ENCODE data around the gene ERF. TPM values are rescaled to one million over a fixed set of nuclear protein-coding genes. Genes with fewer than 3 reads are reported as not detected.
A peak's percentile ranks its signal among the peaks of the same experiment; 100 is the strongest.

The ERF gene
- total RNA-seq: 10 to 100 TPM; 38.5 to 39.9 TPM
- 1 to 10 TPM; 2.7 to 3.7 TPM for polyA plus RNA-seq

GRCh38 chr19:42254850-42255765 lies at the start of gene ERF:
Gene ERF (minus strand): TSS chr19:42255128. CDS start chr19:42254999, 129 bp downstream.
- Histone ChIP-seq H3K27me3 (ENCODE audit: insufficient read depth, low read length) (no peaks in the 10 kb centered on the region), H3K27ac (ENCODE audit: low read depth, low read length) (peak within 1 kb of the TSS; percentile 93), H3K36me3 (ENCODE audit: insufficient read depth, low read length) (no peaks in the 10 kb centered on the region), H3K4me3 (ENCODE audit: low read length in 2 of 2) (peak within 1 kb of the TSS; percentile 69 to 90), H3K4me1 (ENCODE audit: insufficient read depth, low read length) (peaks cover 35% of the 10 kb centered on the region), H3K9me3 (ENCODE audit: control insufficient read depth in 1 of 2, low read length in 2 of 2) (no peaks in the 10 kb centered on the region)
- peak within 1 kb of the TSS; percentile 81 to 88 (median 86) for H3K27ac Mint-ChIP-seq
- H3K4me1 Mint-ChIP-seq: peaks cover 12 to 40% (median 27%) of the 10 kb centered on the region in 4 donors
- ChIA-PET POLR2A (ENCODE audit: partially characterized antibody) (interaction anchor here (0.9 to 1.7 kb wide), 11 partner anchors 11 to 47 kb away, joined by 3 to 22 read pairs (median 4); partner anchors contain the start of genes CIC, GSK3A and PAFAH1B3), CTCF (ENCODE audit: partially characterized antibody) (interaction anchor here (1.2 to 1.3 kb wide), 2 partner anchors 12 to 24 kb away, joined by 4 to 6 read pairs; partner anchors contain the start of gene GSK3A)
- H3K9me3 Mint-ChIP-seq: no peaks in the 10 kb centered on the region
- H3K36me3 Mint-ChIP-seq: peaks cover 0 to 13% of the 10 kb centered on the region in 2 donors
- H3K27me3 Mint-ChIP-seq: peaks cover 3 to 4% of the 10 kb centered on the region in 2 donors
- H3K4me3 Mint-ChIP-seq: peak within 1 kb of the TSS; percentile 76 to 88 (median 82)
- intact Hi-C loops (cut with micrococcal nuclease): loop anchor here (1.0 to 2.0 kb wide), 7 partner anchors 11 to 70 kb away; partner anchors contain the start of genes DEDD2, MEGF8, PAFAH1B3 and PRR19
- DNase-seq: peak; percentile 92 to 95 (median 94)

DNA sequence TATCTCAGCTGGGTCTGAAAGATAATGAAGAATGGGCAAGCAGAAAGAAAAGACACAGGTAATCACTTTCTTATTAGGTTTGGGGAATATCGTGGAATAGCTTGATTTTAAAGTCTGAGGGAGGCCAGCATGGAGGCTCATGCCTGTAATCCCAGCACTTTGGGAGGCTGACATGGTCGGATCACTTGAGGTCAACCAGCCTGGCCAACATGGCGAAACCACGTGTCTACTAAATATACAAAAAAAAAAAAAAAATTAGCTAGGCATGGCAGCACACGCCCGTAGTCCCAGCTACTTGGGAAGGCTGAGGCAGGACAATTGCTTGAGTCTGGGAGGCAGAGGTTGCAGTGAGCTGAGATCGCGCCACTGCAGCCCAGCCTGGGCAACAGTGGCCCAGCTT lies 48.9 kb upstream of the ERF start:
- no peak overlapping the region for H3K27ac ChIP-seq (ENCODE audit: low read depth, low read length)
- Mint-ChIP-seq H3K27ac (peak overlapping the region in 2 of 7 donors; percentile 15 to 86), H3K4me3 (peak overlapping the region in 5 of 8 donors; percentile 14 to 92 (median 90)), H3K4me1 (peaks cover 16 to 33% (median 22%) of the 10 kb centered on the region in 4 donors), H3K27me3 (no peaks in the 10 kb centered on the region), H3K9me3 (no peaks in the 10 kb centered on the region), H3K36me3 (peaks cover 0 to 4% of the 10 kb centered on the region in 2 donors)
- no peaks in the 10 kb centered on the region for H3K36me3 ChIP-seq (ENCODE audit: insufficient read depth, low read length)
- ChIA-PET POLR2A (ENCODE audit: partially characterized antibody) (interaction anchor here (0.8 to 1.8 kb wide), 4 partner anchors 19 to 172 kb away, joined by 3 to 8 read pairs (median 4); partner anchors contain the start of gene POU2F2), CTCF (ENCODE audit: partially characterized antibody) (interaction anchor here (0.7 to 1.2 kb wide), 5 partner anchors 116 to 269 kb away, joined by 3 to 4 read pairs (median 3); partner anchors contain the start of gene POU2F2)
- peaks cover 20% of the 10 kb centered on the region for H3K4me1 ChIP-seq (ENCODE audit: insufficient read depth, low read length)
- no peak for DNase-seq
- no peak overlapping the region for H3K4me3 ChIP-seq (ENCODE audit: low read length in 2 of 2)
- no peaks in the 10 kb centered on the region for H3K27me3 ChIP-seq (ENCODE audit: insufficient read depth, low read length)
- H3K9me3 ChIP-seq (ENCODE audit: control insufficient read depth in 1 of 2, low read length in 2 of 2): no peaks in the 10 kb centered on the region
- intact Hi-C loops (cut with micrococcal nuclease): loop anchor here (2.0 to 5.0 kb wide), 3 partner anchors 19 to 107 kb away; partner anchors contain the start of gene ERF

DNA sequence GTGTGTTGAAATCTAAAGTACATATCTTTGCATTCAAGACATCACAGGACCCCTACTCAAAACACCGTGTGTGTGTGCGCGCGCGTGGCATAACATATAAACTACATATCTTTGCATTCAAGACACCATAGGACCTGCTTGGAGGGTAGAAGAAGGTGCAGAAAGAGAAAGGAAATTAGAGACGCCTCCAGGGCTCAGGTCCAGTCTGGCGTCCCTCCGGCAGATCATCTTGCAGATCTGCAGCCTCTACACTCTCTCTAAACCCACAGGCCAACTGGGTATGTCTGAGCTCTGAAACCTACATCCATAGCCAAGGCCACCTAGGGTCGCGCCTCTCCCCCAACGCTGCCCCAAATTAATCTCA lies 48.2 kb upstream of the ERF start:
- Mint-ChIP-seq H3K4me3 (peak overlapping the region; percentile 85 to 93 (median 90)), H3K36me3 (peaks cover 0 to 4% of the 10 kb centered on the region in 2 donors), H3K9me3 (no peaks in the 10 kb centered on the region), H3K27me3 (no peaks in the 10 kb centered on the region), H3K27ac (peak overlapping the region; percentile 81 to 94 (median 89)), H3K4me1 (peaks cover 16 to 33% (median 22%) of the 10 kb centered on the region in 4 donors)
- CTCF ChIA-PET (ENCODE audit: partially characterized antibody): interaction anchor here (0.8 to 1.2 kb wide), 2 partner anchors 120 to 163 kb away, joined by 3 read pairs; no protein-coding TSS in a partner anchor
- H3K4me3 ChIP-seq (ENCODE audit: low read length in 2 of 2): peak overlapping the region; percentile 6 to 66
- H3K27ac ChIP-seq (ENCODE audit: low read depth, low read length): peak overlapping the region; percentile 63
- POLR2A ChIA-PET (ENCODE audit: partially characterized antibody): interaction anchor here (0.8 to 2.2 kb wide), 14 partner anchors 18 to 227 kb away, joined by 3 to 13 read pairs (median 4); partner anchors contain the start of genes ERF, GSK3A, POU2F2 and ZNF574
- intact Hi-C loops (cut with micrococcal nuclease): loop anchor here (2.0 to 5.0 kb wide), 3 partner anchors 18 to 106 kb away; partner anchors contain the start of gene ERF
- no peaks in the 10 kb centered on the region for H3K36me3 ChIP-seq (ENCODE audit: insufficient read depth, low read length)
- no peaks in the 10 kb centered on the region for H3K9me3 ChIP-seq (ENCODE audit: control insufficient read depth in 1 of 2, low read length in 2 of 2)
- H3K4me1 ChIP-seq (ENCODE audit: insufficient read depth, low read length): peaks cover 20% of the 10 kb centered on the region
- DNase-seq: no peak
- H3K27me3 ChIP-seq (ENCODE audit: insufficient read depth, low read length): no peaks in the 10 kb centered on the region

- Histone ChIP-seq H3K27ac (ENCODE audit: low read depth, low read length) (peak within 1 kb of the TSS; percentile 63), H3K27me3 (ENCODE audit: insufficient read depth, low read length) (no peaks in the 10 kb centered on the region), H3K36me3 (ENCODE audit: insufficient read depth, low read length) (no peaks in the 10 kb centered on the region), H3K9me3 (ENCODE audit: control insufficient read depth in 1 of 2, low read length in 2 of 2) (no peaks in the 10 kb centered on the region), H3K4me3 (ENCODE audit: low read length in 2 of 2) (peak within 1 kb of the TSS; percentile 52 to 66), H3K4me1 (ENCODE audit: insufficient read depth, low read length) (peaks cover 20% of the 10 kb centered on the region)
- Mint-ChIP-seq H3K4me3 (peak within 1 kb of the TSS; percentile 85 to 93 (median 90)), H3K36me3 (peaks cover 0 to 6% of the 10 kb centered on the region in 2 donors), H3K9me3 (no peaks in the 10 kb centered on the region), H3K27ac (peak within 1 kb of the TSS; percentile 81 to 94 (median 89)), H3K4me1 (peaks cover 16 to 33% (median 22%) of the 10 kb centered on the region in 4 donors), H3K27me3 (no peaks in the 10 kb centered on the region)
- intact Hi-C loops (cut with micrococcal nuclease): loop anchor here (1.0 to 5.0 kb wide), 4 partner anchors 17 to 104 kb away; partner anchors contain the start of genes ERF and MEGF8
- DNase-seq: no peak
- POLR2A ChIA-PET (ENCODE audit: partially characterized antibody): interaction anchor here (0.7 to 2.2 kb wide), 12 partner anchors 17 to 226 kb away, joined by 3 to 13 read pairs (median 4); partner anchors contain the start of genes ERF, GSK3A and ZNF574
- CTCF ChIA-PET (ENCODE audit: partially characterized antibody): interaction anchor here (1.6 to 1.8 kb wide), 2 partner anchors 169 to 193 kb away, joined by 5 read pairs; partner anchors contain the start of gene POU2F2
Observed at GRCh38 chr19:42301646-42302203, 46.8 kb upstream of the ERF start, which contains the start of gene PRR19. Gene PRR19 (plus strand): TSS chr19:42302132. CDS start chr19:42309585, 7,453 bp downstream.

DNA sequence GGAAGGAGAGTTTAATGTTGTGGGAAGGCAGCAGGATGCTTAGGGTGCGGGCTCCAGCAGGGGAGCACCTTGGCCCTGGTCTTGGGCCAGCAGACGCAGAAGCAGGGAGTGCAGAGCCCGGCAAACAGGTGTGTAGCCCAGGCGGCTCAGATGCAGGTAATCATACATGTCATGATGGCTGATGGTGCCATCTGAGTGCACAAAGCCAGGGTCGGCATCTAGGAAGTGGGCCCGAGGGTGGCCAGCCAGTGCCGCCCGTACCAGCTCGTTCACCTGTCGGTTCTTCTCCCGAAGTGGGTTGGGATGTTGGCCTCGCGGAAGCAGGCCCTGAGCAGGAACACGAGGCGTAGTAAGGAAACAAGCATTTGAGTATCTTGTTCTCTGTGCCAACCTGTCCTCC lies 42.1 kb upstream of the ERF start:
- peaks cover 11% of the 10 kb centered on the region for H3K4me1 ChIP-seq (ENCODE audit: insufficient read depth, low read length)
- H3K9me3 Mint-ChIP-seq: no peaks in the 10 kb centered on the region
- no peak overlapping the region for H3K27ac ChIP-seq (ENCODE audit: low read depth, low read length)
- peak overlapping the region in 4 of 7 donors; percentile 36 to 79 (median 61) for H3K27ac Mint-ChIP-seq
- H3K36me3 Mint-ChIP-seq: peaks cover 3 to 29% of the 10 kb centered on the region in 2 donors
- no peaks in the 10 kb centered on the region for H3K27me3 Mint-ChIP-seq
- intact Hi-C loops (cut with micrococcal nuclease): no loop called here
- H3K4me3 ChIP-seq (ENCODE audit: low read length in 2 of 2): no peak overlapping the region
- ChIA-PET CTCF (ENCODE audit: partially characterized antibody) (interaction anchor here (0.8 to 4.3 kb wide), 16 partner anchors 9 to 193 kb away, joined by 3 to 26 read pairs (median 6); partner anchors contain the start of genes GSK3A and POU2F2), POLR2A (ENCODE audit: partially characterized antibody) (interaction anchor here (1.5 to 3.4 kb wide), 4 partner anchors 12 to 165 kb away, joined by 3 to 20 read pairs (median 6); partner anchors contain the start of genes GSK3A and POU2F2)
- no peak overlapping the region for H3K4me3 Mint-ChIP-seq
- H3K27me3 ChIP-seq (ENCODE audit: insufficient read depth, low read length): no peaks in the 10 kb centered on the region
- DNase-seq: peak in 1 of 5 donors; percentile 3
- peaks cover 2% of the 10 kb centered on the region for H3K36me3 ChIP-seq (ENCODE audit: insufficient read depth, low read length)
- peaks cover 7 to 26% (median 13%) of the 10 kb centered on the region in 4 donors for H3K4me1 Mint-ChIP-seq
- no peaks in the 10 kb centered on the region for H3K9me3 ChIP-seq (ENCODE audit: control insufficient read depth in 1 of 2, low read length in 2 of 2)

GRCh38 chr19:42295831-42296525 lies 41.0 kb upstream of the ERF start:
- H3K27me3 ChIP-seq (ENCODE audit: insufficient read depth, low read length): no peaks in the 10 kb centered on the region
- ChIA-PET POLR2A (ENCODE audit: partially characterized antibody) (interaction anchor here (0.7 to 3.4 kb wide), 9 partner anchors 9 to 187 kb away, joined by 3 to 20 read pairs (median 4); partner anchors contain the start of genes GSK3A and POU2F2), CTCF (ENCODE audit: partially characterized antibody) (interaction anchor here (0.6 to 4.3 kb wide), 27 partner anchors 8 to 241 kb away, joined by 3 to 26 read pairs (median 4); partner anchors contain the start of genes CIC, GSK3A and POU2F2)
- Mint-ChIP-seq H3K9me3 (no peaks in the 10 kb centered on the region), H3K27ac (peak overlapping the region in 6 of 7 donors; percentile 17 to 79 (median 73)), H3K36me3 (peaks cover 9 to 38% of the 10 kb centered on the region in 2 donors), H3K27me3 (no peaks in the 10 kb centered on the region), H3K4me3 (peak overlapping the region in 1 of 8 donors; percentile 25), H3K4me1 (peaks cover 3 to 22% (median 12%) of the 10 kb centered on the region in 4 donors)
- peak overlapping the region; percentile 11 for H3K27ac ChIP-seq (ENCODE audit: low read depth, low read length)
- peak; percentile 78 to 89 (median 85) for DNase-seq
- H3K9me3 ChIP-seq (ENCODE audit: control insufficient read depth in 1 of 2, low read length in 2 of 2): no peaks in the 10 kb centered on the region
- intact Hi-C loops (cut with micrococcal nuclease): loop anchor here (1.0 kb wide), 4 partner anchors 13 to 188 kb away; no protein-coding TSS in a partner anchor
- H3K36me3 ChIP-seq (ENCODE audit: insufficient read depth, low read length): peaks cover 5% of the 10 kb centered on the region
- H3K4me1 ChIP-seq (ENCODE audit: insufficient read depth, low read length): peaks cover 8% of the 10 kb centered on the region
- no peak overlapping the region for H3K4me3 ChIP-seq (ENCODE audit: low read length in 2 of 2)
